HL-60 (cell line): ENCODE results near the gene CFAP251.

ENCODE experiments used
- GABPA ChIP-seq: IDR thresholded peaks from 2 replicates; pipeline ENCODE4 v1.6.1; 2012; ENCODE audit warnings: low read depth
- TF ChIP-seq, protein P1 (sequence below): IDR thresholded peaks from one replicate; pipeline ENCODE4 v1.5.1; 2011; ENCODE audit warnings: low read length, control low read depth, inconsistent platforms; ENCODE audit not compliant: insufficient read depth

- TF ChIP-seq, protein P1, sequence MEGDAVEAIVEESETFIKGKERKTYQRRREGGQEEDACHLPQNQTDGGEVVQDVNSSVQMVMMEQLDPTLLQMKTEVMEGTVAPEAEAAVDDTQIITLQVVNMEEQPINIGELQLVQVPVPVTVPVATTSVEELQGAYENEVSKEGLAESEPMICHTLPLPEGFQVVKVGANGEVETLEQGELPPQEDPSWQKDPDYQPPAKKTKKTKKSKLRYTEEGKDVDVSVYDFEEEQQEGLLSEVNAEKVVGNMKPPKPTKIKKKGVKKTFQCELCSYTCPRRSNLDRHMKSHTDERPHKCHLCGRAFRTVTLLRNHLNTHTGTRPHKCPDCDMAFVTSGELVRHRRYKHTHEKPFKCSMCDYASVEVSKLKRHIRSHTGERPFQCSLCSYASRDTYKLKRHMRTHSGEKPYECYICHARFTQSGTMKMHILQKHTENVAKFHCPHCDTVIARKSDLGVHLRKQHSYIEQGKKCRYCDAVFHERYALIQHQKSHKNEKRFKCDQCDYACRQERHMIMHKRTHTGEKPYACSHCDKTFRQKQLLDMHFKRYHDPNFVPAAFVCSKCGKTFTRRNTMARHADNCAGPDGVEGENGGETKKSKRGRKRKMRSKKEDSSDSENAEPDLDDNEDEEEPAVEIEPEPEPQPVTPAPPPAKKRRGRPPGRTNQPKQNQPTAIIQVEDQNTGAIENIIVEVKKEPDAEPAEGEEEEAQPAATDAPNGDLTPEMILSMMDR, result no peak
- no peak for TF ChIP-seq GABPA
Measured at GRCh38 chr12:122024132-122024785, 105.9 kb downstream of the CFAP251 start.
